HG03060 (cell line): ENCODE measurements around the gene CENPP.
"Not testable (repeated sequence)": the region's sequence is repeated elsewhere in the genome, so short reads cannot be mapped to it uniquely, and the experiment has no call there.

Experiments
- ATAC-seq: cut with Tn5 transposase; IDR thresholded peaks from one replicate; pipeline ENCODE4 v1.9.1; 2021; ENCODE audit warnings: low read depth, moderate number of reproducible peaks; ENCODE audit not compliant: unreplicated experiment

The CENPP gene

GRCh38 chr9:92377876-92378275 is 52.1 kb downstream of the CENPP start:
- no peak for ATAC-seq

DNA sequence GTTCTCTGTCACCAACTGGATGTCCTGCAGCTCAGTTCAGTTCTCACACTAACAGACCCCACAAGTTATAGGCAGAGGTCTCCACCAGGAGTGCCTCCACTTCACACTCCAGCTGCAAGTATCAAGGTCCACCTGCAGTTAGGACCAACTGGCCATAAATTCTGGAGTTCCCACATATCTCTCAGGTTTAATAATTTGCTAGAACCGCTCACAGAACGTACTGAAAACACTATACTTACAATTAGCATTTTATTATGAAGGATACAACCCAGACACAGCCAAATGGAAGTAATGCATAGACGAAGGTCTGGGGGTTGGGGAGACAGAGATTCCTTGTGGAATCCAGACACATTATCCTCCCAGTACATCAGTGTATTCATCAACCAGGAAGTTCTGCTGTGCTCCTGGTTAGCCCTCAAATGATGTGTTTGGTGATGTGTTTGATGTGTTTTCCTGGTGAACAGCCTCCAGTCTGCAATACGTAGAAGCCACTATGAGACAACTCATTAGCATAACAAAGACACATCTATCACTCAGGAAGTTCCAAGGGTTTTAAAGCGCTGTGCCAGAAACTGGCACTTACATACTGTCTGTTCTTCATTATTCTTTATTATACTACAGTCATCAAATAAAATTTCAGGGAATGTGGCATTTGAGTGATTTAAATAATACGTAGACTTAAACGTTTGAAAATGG is 53.3 kb downstream of the CENPP start:
- ATAC-seq = no peak

- no peak for ATAC-seq
Observed at GRCh38 chr9:92380603-92381002, 54.9 kb downstream of the CENPP start.

GRCh38 chr9:92381775-92382174 is 56.0 kb downstream of the CENPP start:
- ATAC-seq = no peak

DNA sequence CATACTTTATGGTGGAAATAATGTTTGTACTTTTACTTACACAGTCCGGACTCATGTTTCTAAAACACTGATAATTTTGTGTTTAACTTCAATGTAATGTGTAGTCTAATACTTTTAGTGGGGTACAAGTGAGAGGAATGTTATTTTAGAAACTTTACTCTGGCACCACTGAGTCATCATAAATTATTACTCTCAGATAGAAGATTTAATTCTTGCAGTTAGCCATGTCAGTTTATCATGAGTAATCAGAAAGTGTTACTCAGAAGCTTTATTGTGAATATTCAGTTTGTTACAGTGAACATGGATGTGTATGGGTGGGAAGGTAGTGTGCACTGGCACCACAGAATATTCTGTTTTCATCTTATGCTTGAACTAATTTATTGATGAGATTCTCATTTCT is 58.6 kb downstream of the CENPP start:
- no peak for ATAC-seq

DNA sequence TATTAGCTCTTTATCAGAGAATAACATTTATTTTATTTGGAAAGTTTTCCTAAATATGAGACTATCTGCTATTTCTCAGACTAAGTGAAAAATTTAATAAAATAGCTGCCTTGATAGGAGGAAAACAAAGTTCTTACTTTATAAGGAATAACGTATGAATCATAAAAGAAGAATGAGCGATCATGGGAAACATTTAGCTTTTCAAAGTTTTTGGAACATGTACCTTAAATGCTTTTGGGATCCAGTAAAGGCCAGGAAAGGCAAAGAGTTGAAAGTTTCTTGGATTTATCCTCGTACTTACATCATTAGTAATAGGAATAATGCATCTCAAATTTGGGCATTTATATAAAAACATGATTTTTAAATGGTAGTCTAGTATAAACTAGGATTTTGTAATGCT is 59.2 kb downstream of the CENPP start:
- no peak for ATAC-seq

DNA sequence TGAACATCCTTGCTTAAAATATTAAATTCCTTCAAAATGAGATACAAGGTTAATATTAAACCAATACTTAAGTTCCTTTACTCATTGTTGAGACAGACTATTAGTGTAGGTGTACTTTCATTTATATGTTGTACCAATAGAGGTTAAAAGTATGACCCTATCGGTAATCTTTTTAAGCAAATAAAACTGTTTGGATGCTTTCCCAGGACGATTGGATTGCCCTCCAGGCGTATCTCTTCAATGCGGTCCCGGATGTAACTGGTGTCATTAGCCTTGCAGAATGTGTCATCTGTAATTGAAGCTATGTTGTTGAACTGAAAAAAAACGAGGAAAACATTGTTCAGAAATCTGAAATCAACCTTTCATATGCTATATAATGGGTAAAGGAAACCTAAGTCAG is 59.7 kb downstream of the CENPP start:
- ATAC-seq = no peak

DNA sequence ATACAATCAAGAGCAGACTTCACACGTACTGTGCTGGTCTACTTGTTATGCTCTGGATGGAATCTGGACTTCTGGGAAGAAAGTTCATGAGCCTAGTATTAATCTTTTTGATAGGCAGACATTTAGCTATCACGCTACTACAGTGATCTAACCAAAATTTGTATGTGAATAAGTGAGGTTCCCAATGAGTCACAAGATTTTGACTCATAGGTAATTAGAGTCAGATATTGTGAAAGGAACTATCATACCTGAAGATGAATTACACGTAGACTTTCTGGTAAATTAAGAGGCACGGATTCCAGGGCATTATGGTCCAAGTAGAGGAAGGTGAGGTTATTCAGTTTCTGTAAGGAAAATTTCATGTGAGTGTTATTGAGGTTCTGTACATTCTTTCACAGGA is 60.2 kb downstream of the CENPP start:
- ATAC-seq = no peak

- ATAC-seq = no peak
Observed at GRCh38 chr9:92392690-92393089, 66.9 kb downstream of the CENPP start.

GRCh38 chr9:92393686-92394085 is 67.9 kb downstream of the CENPP start:
- ATAC-seq = no peak

- ATAC-seq = no peak
Observed at GRCh38 chr9:92395617-92396016, 69.9 kb downstream of the CENPP start.

GRCh38 chr9:92397853-92398252 is 72.1 kb downstream of the CENPP start:
- ATAC-seq = no peak

- no peak for ATAC-seq
Observed at GRCh38 chr9:92402360-92402759, 76.6 kb downstream of the CENPP start.

DNA sequence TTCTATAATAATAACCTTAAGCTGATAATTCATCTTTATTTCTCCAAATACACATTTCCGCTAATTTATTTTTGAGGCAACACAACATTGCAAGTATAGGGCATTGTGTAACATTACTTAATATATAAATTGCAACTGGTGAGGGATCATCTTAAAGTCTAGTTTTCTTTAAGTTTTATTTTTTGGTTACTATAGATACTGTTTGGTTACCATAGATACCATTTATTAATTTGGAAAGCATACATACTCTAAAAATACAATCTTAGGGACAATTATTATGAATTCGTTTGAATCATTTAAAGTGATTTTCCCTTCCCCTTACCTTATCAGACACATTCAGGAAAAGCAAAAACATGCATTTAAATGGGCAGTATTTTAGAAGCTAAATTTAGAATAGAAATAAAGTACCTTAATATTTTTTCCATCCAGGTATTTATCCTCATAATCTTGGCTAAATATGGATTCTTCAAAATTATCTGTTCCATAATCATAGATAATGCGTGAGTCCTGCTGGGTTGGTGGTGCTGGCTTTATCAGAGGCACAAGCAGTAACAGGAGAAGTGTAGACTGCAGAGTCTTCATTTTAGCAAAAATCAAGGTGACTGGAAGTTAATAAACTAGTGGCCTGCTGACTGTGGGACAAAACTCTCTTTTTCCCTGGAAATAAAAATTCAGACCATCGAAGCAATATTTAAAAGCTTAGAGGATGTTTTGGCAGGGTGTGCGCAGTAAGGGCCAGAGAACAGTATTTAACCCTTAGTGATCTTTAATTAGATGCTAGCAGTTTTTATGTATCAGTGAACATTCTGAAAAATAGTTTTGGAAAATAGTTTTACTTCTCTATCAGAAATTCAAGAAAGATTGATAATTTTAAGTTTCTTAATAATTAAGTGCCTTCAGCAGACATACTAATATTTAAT is 77.3 kb downstream of the CENPP start:
- no peak for ATAC-seq

DNA sequence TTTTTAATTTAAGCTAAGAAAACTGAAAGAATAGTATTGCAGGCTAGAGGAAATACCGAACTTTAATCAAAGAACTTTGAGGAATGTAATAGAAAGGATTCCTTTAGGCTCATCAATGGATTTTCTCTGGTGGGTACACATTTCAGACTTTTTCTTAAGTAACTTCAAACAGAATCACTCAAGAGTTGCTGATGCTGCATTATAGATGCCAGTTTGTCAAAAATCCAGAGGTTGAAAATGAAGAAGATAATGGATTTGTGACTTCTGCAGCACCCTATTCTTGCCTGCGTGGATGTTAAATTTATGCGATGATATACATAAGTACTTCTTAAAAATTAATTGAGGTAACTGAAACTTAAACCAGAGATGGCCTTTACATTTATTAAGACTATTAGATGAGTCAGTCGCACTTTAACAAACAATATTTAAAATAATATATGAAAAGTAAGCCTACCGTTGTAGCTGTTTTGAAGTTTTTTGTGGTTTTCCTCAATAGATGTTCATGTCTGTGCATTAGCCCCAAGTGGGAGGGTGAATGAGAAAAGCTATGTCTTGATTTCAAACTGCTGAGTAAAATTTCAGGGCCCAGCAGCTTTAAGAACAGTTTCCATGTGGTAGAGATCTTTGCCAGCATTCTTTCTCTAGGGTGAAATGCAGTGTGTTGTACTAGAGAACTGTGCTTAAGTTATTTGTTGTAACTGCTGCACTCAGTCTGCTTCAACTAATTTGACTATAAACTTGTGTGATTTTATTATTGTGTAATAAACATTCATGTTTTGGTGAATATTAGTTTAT is 78.5 kb downstream of the CENPP start, which contains the start of gene OGN:
OGN (minus strand) TSS at position 537 of the 795 bp plus-strand sequence. CDS start 1,171 bp downstream, outside the sequence.
- no peak for ATAC-seq

GRCh38 chr9:92405818-92406217 is 80.1 kb downstream of the CENPP start:
- ATAC-seq = no peak

DNA sequence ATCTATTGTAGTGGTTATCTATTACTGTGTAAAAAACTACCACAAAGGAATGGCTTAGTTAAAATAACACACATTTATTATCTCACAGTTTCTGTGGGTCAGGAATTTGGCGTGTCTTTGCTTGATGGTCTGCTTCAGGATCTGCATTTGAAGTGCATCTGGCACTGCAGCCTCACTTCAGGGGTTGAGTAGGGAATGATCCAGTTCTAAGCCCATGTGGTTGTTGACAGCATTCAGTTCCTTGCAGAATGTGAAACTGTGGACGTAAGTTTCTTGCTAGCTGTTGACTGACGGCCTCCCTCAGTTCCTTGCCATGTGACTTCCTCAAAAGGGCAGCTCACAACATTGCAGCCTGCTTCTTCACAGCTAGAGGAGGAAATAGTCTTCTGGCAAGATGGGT is 80.7 kb downstream of the CENPP start:
- ATAC-seq = no peak

DNA sequence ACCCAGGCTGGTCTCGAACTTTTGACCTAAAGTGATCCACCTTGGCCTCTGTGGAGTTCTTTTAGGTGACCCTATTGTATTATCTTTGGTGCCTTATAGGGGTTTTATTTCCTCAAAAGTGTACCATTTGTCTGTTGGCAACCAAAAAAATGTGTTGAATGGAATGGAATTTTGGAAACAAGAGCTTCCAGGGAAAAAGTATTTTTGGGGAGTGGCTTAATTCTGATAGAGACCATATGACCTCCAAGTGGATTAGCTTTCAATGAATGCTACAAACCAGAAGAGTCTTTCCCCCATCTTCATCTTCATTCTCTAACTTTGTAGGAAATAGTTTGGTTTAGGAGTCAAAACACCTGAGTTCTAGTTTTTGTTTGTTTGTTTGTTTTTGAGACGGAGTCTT is 82.1 kb downstream of the CENPP start:
- ATAC-seq = no peak

GRCh38 chr9:92408747-92409478 is 83.2 kb downstream of the CENPP start:
- no peak for ATAC-seq

- not testable (repeated sequence) for ATAC-seq
Observed at GRCh38 chr9:92411157-92411556, 85.4 kb downstream of the CENPP start.
